ENCODE data around the gene XAGE5. TPM values are rescaled to one million over a fixed set of nuclear protein-coding genes. Genes with fewer than 3 reads are reported as not detected.
"Not testable (repeated sequence)": the region's sequence is repeated elsewhere in the genome, so short reads cannot be mapped to it uniquely, and the experiment has no call there.

XAGE5 gene, protein sequence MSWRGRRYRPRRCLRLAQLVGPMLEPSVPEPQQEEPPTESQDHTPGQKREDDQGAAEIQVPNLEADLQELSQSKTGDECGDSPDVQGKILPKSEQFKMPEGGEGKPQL
- not detected for total RNA-seq (2021; ENCODE audit: unreplicated experiment)
- polyA plus RNA-seq (2012; ENCODE audit: insufficient read length) = not detected
- Bru-seq, nascent RNA = not detected
- not detected for BruChase-seq, experiment 1, labeled RNA remaining after a 2-hour chase
- not detected for BruChase-seq, experiment 2, labeled RNA remaining after a 6-hour chase
- long read RNA-seq = 0 reads

DNA sequence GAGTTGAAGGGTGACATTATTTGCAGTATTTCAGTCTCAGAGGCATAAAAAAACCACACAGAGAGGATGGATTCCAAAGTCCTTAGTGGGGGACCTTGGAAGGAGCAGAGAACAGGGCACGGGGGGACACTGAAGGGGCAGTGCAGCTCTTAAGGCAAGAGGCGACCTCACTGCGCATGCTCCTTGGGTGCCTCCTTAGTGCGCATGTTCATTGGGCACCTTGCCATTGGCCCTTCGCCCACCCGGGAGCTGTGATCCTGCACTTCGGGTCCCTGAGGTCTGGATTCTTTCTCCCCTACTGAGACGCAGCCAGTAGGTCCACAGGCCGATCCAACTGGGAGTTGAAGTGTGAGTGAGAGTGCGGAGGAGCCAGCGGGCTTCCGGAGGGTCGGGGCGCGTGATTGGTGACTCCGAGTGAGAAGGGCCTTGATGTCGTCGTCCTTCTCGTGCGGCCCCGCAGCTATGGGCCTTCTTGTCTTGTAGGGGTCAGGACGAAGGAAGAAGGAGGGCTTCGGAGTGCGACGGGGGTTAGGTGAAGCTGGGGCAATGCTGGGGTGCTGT lies at the start of gene XAGE5:
Gene XAGE5, plus strand, starts transcription at position 223 of the 561 bp plus-strand sequence. CDS start 1,280 bp downstream, outside the sequence.
- intact Hi-C loops (cut with micrococcal nuclease; ENCODE audit: unreplicated experiment) = no loop called here

GRCh38 chrX:52765983-52766382 lies 45.1 kb upstream of the XAGE5 start:
- BruUV-seq (replicated peaks); POLR2A ChIA-PET; intact Hi-C loops (cut with micrococcal nuclease; ENCODE audit: unreplicated experiment); H3K27ac ChIP-seq (ENCODE audit: low read length); in situ Hi-C loops (cut with HindIII; ENCODE audit: low pct_unique_long_range_greater_than_20kb, low sequenced_read_pairs); H3K27me3 ChIP-seq (ENCODE audit: control insufficient read depth, insufficient read depth, low read length); H3K36me3 ChIP-seq (ENCODE audit: control insufficient read depth, insufficient read depth, low read length); H3K4me1 ChIP-seq (ENCODE audit: control insufficient read depth, insufficient read depth, low read length); CTCF ChIA-PET; H3K9me3 ChIP-seq (ENCODE audit: control insufficient read depth, insufficient read depth, low read depth, low read length); DNase-seq (ENCODE audit: low read depth, low spot score); H3K4me3 ChIP-seq (ENCODE audit: low read depth in 2 of 2, low read length in 2 of 2); ATAC-seq: not testable (repeated sequence)

More for the DNA sequence above, at the start of gene XAGE5:
- in situ Hi-C loops (cut with HindIII; ENCODE audit: low pct_unique_long_range_greater_than_20kb, low sequenced_read_pairs) = no loop called here
- no peak within 1 kb of the TSS for H3K4me3 ChIP-seq (ENCODE audit: low read depth in 2 of 2, low read length in 2 of 2)
- BruUV-seq (replicated peaks) = no TSS peak
- ATAC-seq (no peak), DNase-seq (ENCODE audit: low read depth, low spot score) (no peak)
- no peak for TF ChIP-seq TCF7L2 (IDR thresholded peaks at IDR 0.05; ENCODE audit: low read depth, low read length)
- no peak for TF ChIP-seq CTCF (IDR thresholded peaks at IDR 0.05)
- no peak for TF ChIP-seq POLR2AphosphoS5 (IDR thresholded peaks at IDR 0.05; ENCODE audit: low read depth, low read length)
- TF ChIP-seq SIN3A (IDR thresholded peaks at IDR 0.05; ENCODE audit: borderline replicate concordance, insufficient read depth, low read depth, low read length) = no peak
- no peak for TF ChIP-seq REST (IDR thresholded peaks at IDR 0.05; ENCODE audit: insufficient read depth in 1 of 2, low read depth in 2 of 2, low read length in 1 of 2)
- H3K9me3 ChIP-seq (ENCODE audit: control insufficient read depth, insufficient read depth, low read depth, low read length) = no peaks in the 10 kb centered on the region
- H3K27me3 ChIP-seq (ENCODE audit: control insufficient read depth, insufficient read depth, low read length) = no peaks in the 10 kb centered on the region
- ChIA-PET CTCF (no interaction called here), POLR2A (no interaction called here)
- no peaks in the 10 kb centered on the region for H3K36me3 ChIP-seq (ENCODE audit: control insufficient read depth, insufficient read depth, low read length)
- no peak within 1 kb of the TSS for H3K27ac ChIP-seq (ENCODE audit: low read length)
- H3K4me1 ChIP-seq (ENCODE audit: control insufficient read depth, insufficient read depth, low read length) = no peaks in the 10 kb centered on the region

DNA sequence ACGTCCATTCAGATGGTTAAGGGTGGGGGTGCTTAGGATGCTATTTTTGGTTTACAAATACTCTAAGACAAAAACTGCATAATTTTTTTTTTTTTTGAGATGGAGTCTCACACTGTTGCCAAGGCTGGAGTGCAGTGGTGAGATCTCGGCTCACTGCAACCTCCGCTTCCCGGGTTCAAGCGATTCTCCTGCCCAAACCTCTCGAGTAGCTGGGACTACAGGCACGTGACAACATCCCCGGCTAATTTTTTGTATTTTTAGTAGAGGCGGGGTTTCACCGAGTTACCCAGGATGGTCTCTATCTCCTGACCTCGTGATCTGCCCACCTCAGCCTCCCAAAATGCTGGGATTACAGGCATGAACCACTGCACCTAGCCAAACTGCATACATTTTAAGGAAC lies 37.6 kb upstream of the XAGE5 start:
- H3K36me3 ChIP-seq (ENCODE audit: control insufficient read depth, insufficient read depth, low read length); H3K27me3 ChIP-seq (ENCODE audit: control insufficient read depth, insufficient read depth, low read length); POLR2A ChIA-PET; CTCF ChIA-PET; BruUV-seq (replicated peaks); intact Hi-C loops (cut with micrococcal nuclease; ENCODE audit: unreplicated experiment); ATAC-seq; H3K27ac ChIP-seq (ENCODE audit: low read length); H3K4me3 ChIP-seq (ENCODE audit: low read depth in 2 of 2, low read length in 2 of 2); H3K4me1 ChIP-seq (ENCODE audit: control insufficient read depth, insufficient read depth, low read length); H3K9me3 ChIP-seq (ENCODE audit: control insufficient read depth, insufficient read depth, low read depth, low read length); DNase-seq (ENCODE audit: low read depth, low spot score); in situ Hi-C loops (cut with HindIII; ENCODE audit: low pct_unique_long_range_greater_than_20kb, low sequenced_read_pairs): not testable (repeated sequence)

GRCh38 chrX:52797327-52797726 lies 13.8 kb upstream of the XAGE5 start, which contains the start of gene SPANXN5:
Gene SPANXN5, minus strand, starts transcription at chrX:52797427. Its CDS starts 79 bp downstream, at chrX:52797348.
- H3K27me3 ChIP-seq (ENCODE audit: control insufficient read depth, insufficient read depth, low read length); H3K9me3 ChIP-seq (ENCODE audit: control insufficient read depth, insufficient read depth, low read depth, low read length); H3K4me3 ChIP-seq (ENCODE audit: low read depth in 2 of 2, low read length in 2 of 2); intact Hi-C loops (cut with micrococcal nuclease; ENCODE audit: unreplicated experiment); in situ Hi-C loops (cut with HindIII; ENCODE audit: low pct_unique_long_range_greater_than_20kb, low sequenced_read_pairs); H3K36me3 ChIP-seq (ENCODE audit: control insufficient read depth, insufficient read depth, low read length); H3K4me1 ChIP-seq (ENCODE audit: control insufficient read depth, insufficient read depth, low read length); POLR2A ChIA-PET; BruUV-seq (replicated peaks); CTCF ChIA-PET; H3K27ac ChIP-seq (ENCODE audit: low read length); ATAC-seq; DNase-seq (ENCODE audit: low read depth, low spot score): not testable (repeated sequence)

DNA sequence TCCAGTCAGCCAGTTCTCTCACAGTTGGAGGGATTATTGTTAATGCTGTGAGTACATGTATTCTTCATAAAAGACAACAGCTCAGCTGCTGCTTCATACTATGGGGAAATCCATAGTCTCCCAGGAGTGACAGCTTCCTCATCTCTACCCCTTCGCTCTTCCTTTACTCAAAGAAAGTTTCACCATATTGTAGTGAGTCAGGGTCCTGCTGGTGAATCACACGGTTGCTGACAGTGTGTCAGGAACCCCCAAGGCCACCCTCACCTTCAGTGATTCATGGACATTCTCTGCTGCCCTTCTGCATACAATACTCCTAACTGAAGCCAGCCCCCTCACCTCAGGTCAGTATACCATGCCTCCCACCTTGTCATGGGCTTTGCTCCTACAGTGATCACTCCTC lies 6.2 kb upstream of the XAGE5 start:
- intact Hi-C loops (cut with micrococcal nuclease; ENCODE audit: unreplicated experiment); H3K27ac ChIP-seq (ENCODE audit: low read length); CTCF ChIA-PET; H3K36me3 ChIP-seq (ENCODE audit: control insufficient read depth, insufficient read depth, low read length); H3K4me3 ChIP-seq (ENCODE audit: low read depth in 2 of 2, low read length in 2 of 2); ATAC-seq; BruUV-seq (replicated peaks); H3K4me1 ChIP-seq (ENCODE audit: control insufficient read depth, insufficient read depth, low read length); DNase-seq (ENCODE audit: low read depth, low spot score); H3K27me3 ChIP-seq (ENCODE audit: control insufficient read depth, insufficient read depth, low read length); in situ Hi-C loops (cut with HindIII; ENCODE audit: low pct_unique_long_range_greater_than_20kb, low sequenced_read_pairs); H3K9me3 ChIP-seq (ENCODE audit: control insufficient read depth, insufficient read depth, low read depth, low read length); POLR2A ChIA-PET: not testable (repeated sequence)

Measured in Panc1 (cell line).